Measurements from ENCODE around the gene LILRB2. TPM values are rescaled to one million over a fixed set of nuclear protein-coding genes. Genes with fewer than 3 reads are reported as not detected.
"Not testable (repeated sequence)": the region's sequence is repeated elsewhere in the genome, so short reads cannot be mapped to it uniquely, and the experiment has no call there.

LILRB2 gene
- total RNA-seq, 2 donors from 2014 or later, result not detected

GRCh38 chr19:54255105-54255775, 25.7 kb downstream of the LILRB2 start:
- Mint-ChIP-seq H3K4me1 (ENCODE audit: low read depth) (no peaks in the 10 kb centered on the region), H3K27ac (no peak overlapping the region), H3K9me3 (no peaks in the 10 kb centered on the region), H3K4me3 (no peak overlapping the region), H3K36me3 (ENCODE audit: insufficient read depth in 2 of 2) (no peaks in the 10 kb centered on the region), H3K27me3 (ENCODE audit: low read depth) (peaks cover 6% of the 10 kb centered on the region)
- DNase-seq (no peak), ATAC-seq (replicated peaks in 1 of 2) (no peak)

DNA sequence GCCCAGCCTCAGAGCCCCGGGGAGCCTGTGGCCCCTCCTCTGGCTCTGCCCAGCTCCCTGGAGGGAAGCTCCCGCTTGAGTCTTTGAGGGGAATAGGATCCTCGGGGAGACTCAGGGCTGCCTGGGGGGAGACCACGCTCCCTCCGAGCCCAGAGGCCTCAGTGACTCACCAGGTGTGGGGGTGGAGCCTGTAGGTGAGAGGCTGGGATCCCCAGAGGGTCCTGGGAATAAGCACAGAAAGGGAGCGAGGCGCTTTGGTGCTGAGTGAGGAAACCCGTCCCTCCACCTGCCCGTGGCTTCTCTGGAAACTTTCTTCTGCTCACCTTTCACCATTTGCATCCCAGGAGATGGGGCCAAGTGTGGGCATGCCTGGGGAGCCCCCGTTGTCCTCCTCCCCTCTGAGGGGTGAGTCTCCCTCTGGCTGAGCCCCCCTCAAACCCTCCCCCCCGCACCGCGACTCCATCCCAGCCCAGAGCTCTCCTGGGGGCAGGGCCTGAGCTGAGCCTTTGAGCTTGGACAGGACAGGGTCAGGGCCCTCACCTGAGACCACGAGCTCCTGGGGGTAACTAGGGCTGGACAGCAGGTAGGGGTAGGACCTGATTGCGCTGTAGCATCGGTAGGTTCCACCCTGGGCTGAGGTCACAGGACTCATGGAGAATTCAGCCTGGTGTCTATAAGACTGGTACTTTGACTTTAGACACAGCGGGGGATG, 26.6 kb downstream of the LILRB2 start:
- Mint-ChIP-seq H3K36me3 (ENCODE audit: insufficient read depth in 2 of 2) (no peaks in the 10 kb centered on the region), H3K27ac (no peak overlapping the region), H3K4me3 (no peak overlapping the region), H3K4me1 (ENCODE audit: low read depth) (no peaks in the 10 kb centered on the region), H3K27me3 (ENCODE audit: low read depth) (peaks cover 6% of the 10 kb centered on the region), H3K9me3 (no peaks in the 10 kb centered on the region)
- ATAC-seq (replicated peaks in 1 of 2) (no peak), DNase-seq (no peak)

DNA sequence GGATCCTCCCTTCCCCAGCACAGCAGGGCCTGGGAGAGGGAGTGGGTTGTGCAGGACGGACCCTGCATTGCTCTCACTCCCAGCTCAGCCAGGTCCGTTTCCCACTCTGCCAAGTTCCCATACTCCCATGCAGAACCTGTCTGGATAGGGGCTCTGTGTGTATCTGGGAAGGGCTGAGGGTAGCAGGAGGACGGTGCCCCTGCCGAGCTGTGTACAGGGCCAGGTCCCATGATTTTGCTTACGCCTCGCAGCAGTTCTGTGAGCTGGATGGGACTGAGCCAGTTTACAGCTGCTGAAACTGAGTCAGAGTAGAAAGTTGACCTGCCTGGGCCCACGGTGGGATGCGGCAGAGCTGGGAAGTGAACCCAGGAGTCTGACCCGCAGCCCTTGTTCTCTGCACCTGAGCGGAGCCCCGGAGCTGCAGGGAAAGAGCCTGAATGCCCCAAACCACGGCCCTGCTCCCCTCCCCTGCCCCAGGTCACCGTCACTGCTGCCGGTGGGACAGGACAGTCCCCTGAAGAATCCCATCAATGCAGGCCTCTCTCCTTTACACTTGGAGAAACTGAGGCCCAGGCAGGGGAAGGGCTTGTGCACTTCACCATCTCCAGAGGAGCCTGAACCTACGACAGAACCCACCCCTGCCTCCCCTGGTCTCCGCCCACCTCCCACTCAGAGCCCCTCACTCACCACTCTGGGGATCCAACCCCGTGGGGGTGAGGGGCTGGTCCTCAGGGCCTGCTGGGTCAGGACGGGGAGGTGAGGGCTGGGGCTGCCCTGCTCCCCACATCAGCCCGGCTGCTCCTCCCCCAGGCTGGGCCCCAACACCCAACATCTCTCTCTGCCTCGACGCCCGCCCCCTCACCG, 27.3 kb downstream of the LILRB2 start:
- no peak for ATAC-seq (replicated peaks in 1 of 2)
- Mint-ChIP-seq H3K27me3 (ENCODE audit: low read depth) (peaks cover 6% of the 10 kb centered on the region), H3K27ac (no peak overlapping the region)

DNA sequence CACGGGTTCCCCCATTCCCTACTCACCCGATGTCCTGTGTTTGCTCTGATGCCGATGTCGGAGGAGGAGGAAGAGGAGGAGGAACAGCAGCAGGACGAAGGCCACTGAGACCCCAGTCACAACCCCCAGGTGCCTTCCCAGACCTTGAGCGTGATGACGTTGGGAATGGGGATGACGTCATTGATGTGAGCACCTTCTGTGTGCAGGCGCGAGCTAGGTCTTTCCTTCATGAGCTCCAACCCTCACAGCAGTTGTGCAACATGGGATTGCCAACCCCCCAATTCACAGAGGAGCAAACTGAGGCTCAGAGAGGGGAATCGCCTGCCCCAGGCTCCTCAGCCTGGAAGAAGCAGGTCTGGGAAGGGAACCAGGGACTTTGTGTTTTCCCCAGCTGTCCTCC, 28.1 kb downstream of the LILRB2 start:
- Mint-ChIP-seq H3K27me3 (ENCODE audit: low read depth) (peaks cover 6% of the 10 kb centered on the region), H3K4me3 (no peak overlapping the region), H3K27ac (no peak overlapping the region), H3K36me3 (ENCODE audit: insufficient read depth in 2 of 2) (no peaks in the 10 kb centered on the region), H3K9me3 (no peaks in the 10 kb centered on the region), H3K4me1 (ENCODE audit: low read depth) (peaks cover 7% of the 10 kb centered on the region)
- DNase-seq (no peak), ATAC-seq (replicated peaks in 1 of 2) (no peak)

More for the DNA sequence above, 27.3 kb downstream of the LILRB2 start:
- Mint-ChIP-seq H3K36me3 (ENCODE audit: insufficient read depth in 2 of 2) (no peaks in the 10 kb centered on the region), H3K9me3 (no peaks in the 10 kb centered on the region), H3K4me3 (no peak overlapping the region), H3K4me1 (ENCODE audit: low read depth) (no peaks in the 10 kb centered on the region)
- DNase-seq, result no peak

GRCh38 chr19:54252243-54252642, 28.7 kb downstream of the LILRB2 start:
- no peaks in the 10 kb centered on the region for H3K36me3 Mint-ChIP-seq (ENCODE audit: insufficient read depth in 2 of 2)
- peaks cover 13% of the 10 kb centered on the region for H3K4me1 Mint-ChIP-seq (ENCODE audit: low read depth)
- no peaks in the 10 kb centered on the region for H3K9me3 Mint-ChIP-seq
- peaks cover 6% of the 10 kb centered on the region for H3K27me3 Mint-ChIP-seq (ENCODE audit: low read depth)
- ATAC-seq (replicated peaks in 1 of 2) (no peak), DNase-seq (no peak)
- no peak overlapping the region for H3K4me3 Mint-ChIP-seq
- H3K27ac Mint-ChIP-seq, result no peak overlapping the region

GRCh38 chr19:54248016-54248601, 32.8 kb downstream of the LILRB2 start:
- Mint-ChIP-seq H3K4me3 (peak overlapping the region; percentile 50 to 61), H3K9me3 (no peaks in the 10 kb centered on the region), H3K27me3 (ENCODE audit: low read depth) (no peaks in the 10 kb centered on the region), H3K36me3 (ENCODE audit: insufficient read depth in 2 of 2) (no peaks in the 10 kb centered on the region), H3K4me1 (ENCODE audit: low read depth) (peaks cover 16% of the 10 kb centered on the region), H3K27ac (no peak overlapping the region)
- DNase-seq, result peak; percentile 54 to 58
- peak; percentile 92 to 94 for ATAC-seq (replicated peaks in 1 of 2)

- Mint-ChIP-seq H3K27ac (peak overlapping the region; percentile 71), H3K36me3 (ENCODE audit: insufficient read depth in 2 of 2) (no peaks in the 10 kb centered on the region), H3K4me1 (ENCODE audit: low read depth) (peaks cover 16% of the 10 kb centered on the region), H3K27me3 (ENCODE audit: low read depth) (no peaks in the 10 kb centered on the region), H3K4me3 (peak overlapping the region; percentile 50 to 61), H3K9me3 (no peaks in the 10 kb centered on the region)
- DNase-seq (no peak), ATAC-seq (replicated peaks in 1 of 2) (no peak)
These were observed 33.6 kb downstream of the LILRB2 start for GRCh38 chr19:54247106-54247930.

DNA sequence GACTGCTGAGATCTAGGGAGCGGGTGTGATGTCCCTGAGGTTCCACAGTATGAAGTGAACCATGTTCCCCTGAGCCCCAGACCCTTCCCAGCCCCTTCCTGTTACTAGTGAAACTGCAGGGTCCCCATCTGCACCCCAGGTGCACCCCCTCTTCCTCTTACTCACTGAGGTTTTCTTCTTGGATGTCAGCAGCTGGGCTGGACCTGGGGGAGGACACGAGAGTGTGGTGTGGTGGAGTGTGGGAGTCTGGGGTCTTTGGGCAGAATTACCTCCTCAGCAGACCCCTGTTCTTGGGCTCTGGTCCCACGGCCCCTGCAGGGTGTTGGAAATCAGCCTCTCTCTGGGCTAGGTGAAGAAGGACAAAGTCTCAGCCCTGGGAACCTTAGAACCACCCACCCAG, 35.0 kb downstream of the LILRB2 start:
- no peak overlapping the region for H3K27ac Mint-ChIP-seq
- ATAC-seq (replicated peaks in 1 of 2), result no peak
- H3K36me3 Mint-ChIP-seq (ENCODE audit: insufficient read depth in 2 of 2), result no peaks in the 10 kb centered on the region

DNA sequence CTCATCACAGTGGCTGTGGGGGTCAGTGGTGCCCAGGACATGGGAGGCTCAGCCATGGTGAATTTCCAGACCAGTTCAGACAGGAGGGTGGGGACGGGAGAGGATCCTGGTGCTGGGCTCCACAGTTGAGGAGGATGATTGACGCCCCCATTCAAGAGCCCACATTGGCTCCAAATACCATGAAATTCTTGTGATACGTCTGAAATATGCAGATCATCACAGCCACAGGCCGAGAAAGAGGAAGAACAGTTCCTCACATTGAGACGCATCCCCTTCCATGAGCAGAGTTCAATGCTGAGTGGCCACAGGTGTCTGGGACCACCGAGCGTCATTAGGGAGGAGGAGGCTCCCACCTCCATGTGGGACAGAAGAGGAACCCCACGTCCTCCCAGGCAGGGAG, 37.1 kb downstream of the LILRB2 start:
- not testable (repeated sequence) for H3K9me3 Mint-ChIP-seq; H3K27me3 Mint-ChIP-seq (ENCODE audit: low read depth); H3K27ac Mint-ChIP-seq; ATAC-seq (replicated peaks in 1 of 2); DNase-seq; H3K4me3 Mint-ChIP-seq; H3K36me3 Mint-ChIP-seq (ENCODE audit: insufficient read depth in 2 of 2)
- H3K4me1 Mint-ChIP-seq (ENCODE audit: low read depth), result peaks cover 16% of the 10 kb centered on the region

More for the DNA sequence above, 35.0 kb downstream of the LILRB2 start:
- Mint-ChIP-seq H3K4me1 (ENCODE audit: low read depth) (peaks cover 16% of the 10 kb centered on the region), H3K27me3 (ENCODE audit: low read depth) (no peaks in the 10 kb centered on the region), H3K4me3 (no peak overlapping the region), H3K9me3 (no peaks in the 10 kb centered on the region)
- no peak for DNase-seq

DNA sequence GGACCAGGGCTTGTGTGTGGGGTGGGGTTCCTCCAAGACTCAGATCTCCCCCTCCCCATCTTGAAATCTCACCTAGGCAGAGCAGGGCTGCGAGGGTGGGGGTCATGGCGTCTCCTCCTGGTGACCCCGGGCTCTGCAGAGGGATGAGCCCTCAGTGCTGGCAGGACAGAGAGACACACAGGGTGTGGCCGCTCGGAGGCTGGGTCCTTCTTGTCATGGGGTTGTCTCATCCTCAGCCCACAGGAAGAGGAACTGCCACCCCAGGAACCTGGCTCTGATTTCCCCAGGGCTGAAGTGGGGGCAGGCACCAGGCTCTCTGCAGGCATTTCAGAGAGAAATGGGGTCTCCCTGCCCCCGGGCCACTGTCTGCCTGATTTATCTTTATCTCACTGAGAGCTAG, 38.3 kb downstream of the LILRB2 start, which contains the start of gene LILRA6:
Gene LILRA6 (minus strand): TSS at position 145 of the 400 bp plus-strand sequence.
- H3K9me3 Mint-ChIP-seq; DNase-seq; H3K27ac Mint-ChIP-seq; H3K4me3 Mint-ChIP-seq; H3K36me3 Mint-ChIP-seq (ENCODE audit: insufficient read depth in 2 of 2); H3K4me1 Mint-ChIP-seq (ENCODE audit: low read depth): not testable (repeated sequence)
- H3K27me3 Mint-ChIP-seq (ENCODE audit: low read depth), result peaks cover 14% of the 10 kb centered on the region
- ATAC-seq (replicated peaks in 1 of 2), result peak in 1 of 2 donors; percentile 28

DNA sequence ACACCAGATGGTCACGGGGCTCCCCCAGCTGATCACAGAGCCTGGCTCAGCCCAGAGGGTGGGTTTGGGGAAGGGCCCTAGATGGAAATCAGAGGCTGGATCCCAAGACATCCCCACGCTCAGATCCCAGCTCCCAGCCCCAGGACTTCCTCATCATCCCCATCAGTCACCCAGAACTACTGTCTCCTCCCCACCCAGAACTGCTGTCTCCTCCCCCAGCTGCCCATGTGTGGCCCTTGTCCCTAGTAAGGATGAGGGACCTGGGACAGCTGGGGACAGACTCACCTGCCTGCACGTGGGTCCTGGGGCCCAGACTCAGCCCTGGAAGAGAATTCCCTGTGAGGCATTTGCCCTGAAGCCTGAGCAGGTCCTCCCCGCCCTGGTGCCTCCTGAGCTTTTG, 38.7 kb downstream of the LILRB2 start:
- H3K27ac Mint-ChIP-seq; H3K4me1 Mint-ChIP-seq (ENCODE audit: low read depth); DNase-seq; H3K9me3 Mint-ChIP-seq; H3K4me3 Mint-ChIP-seq; H3K36me3 Mint-ChIP-seq (ENCODE audit: insufficient read depth in 2 of 2); ATAC-seq (replicated peaks in 1 of 2): not testable (repeated sequence)
- peaks cover 14% of the 10 kb centered on the region for H3K27me3 Mint-ChIP-seq (ENCODE audit: low read depth)

Data from activated T-cell treated with anti-CD3 and anti-CD28 coated beads, Interleukin-2, amount 50 U/mL, for 72 hours (primary cell).